T-helper 1 cell (primary cell): ENCODE results near the gene SLC16A10.
A peak's percentile ranks its signal among the peaks of the same experiment; 100 is the strongest.
"Not testable (repeated sequence)": the region's sequence is repeated elsewhere in the genome, so short reads cannot be mapped to it uniquely, and the experiment has no call there.

ENCODE experiments used
- DNase-seq, 5 donors: peaks; one replicate each; pipeline ENCODE4 v3.0.0-alpha.2; 2012 to 2020

The SLC16A10 gene

GRCh38 chr6:111086685-111087084 lies 618 bp upstream of the SLC16A10 start:
- no peak for DNase-seq

GRCh38 chr6:111087871-111088667 lies 766 bp downstream of the SLC16A10 start:
- DNase-seq = peak; percentile 13 to 57 (median 29)

GRCh38 chr6:111088668-111089003 lies 1.3 kb downstream of the SLC16A10 start:
- DNase-seq = no peak

GRCh38 chr6:111090766-111091165 lies 3.5 kb downstream of the SLC16A10 start:
- DNase-seq = no peak

- no peak for DNase-seq
Observed at GRCh38 chr6:111091987-111092386, 4.7 kb downstream of the SLC16A10 start.

GRCh38 chr6:111095488-111095887 lies 8.2 kb downstream of the SLC16A10 start:
- not testable (repeated sequence) for DNase-seq

- DNase-seq = peak in 2 of 5 donors; percentile 31 to 32
Observed at GRCh38 chr6:111096246-111096645, 8.9 kb downstream of the SLC16A10 start.

GRCh38 chr6:111098597-111098996 lies 11.3 kb downstream of the SLC16A10 start:
- no peak for DNase-seq

- DNase-seq = no peak
Observed at GRCh38 chr6:111101987-111102386, 14.7 kb downstream of the SLC16A10 start.

GRCh38 chr6:111105578-111105977 lies 18.3 kb downstream of the SLC16A10 start:
- DNase-seq = no peak

- DNase-seq = no peak
Observed at GRCh38 chr6:111107589-111107988, 20.3 kb downstream of the SLC16A10 start.

- no peak for DNase-seq
Observed at GRCh38 chr6:111110036-111110435, 22.7 kb downstream of the SLC16A10 start.

GRCh38 chr6:111113336-111114086 lies 26.2 kb downstream of the SLC16A10 start:
- peak in 1 of 5 donors; percentile 7 for DNase-seq

- no peak for DNase-seq
Observed at GRCh38 chr6:111114087-111114443, 26.8 kb downstream of the SLC16A10 start.

- DNase-seq = no peak
Observed at GRCh38 chr6:111114482-111114881, 27.2 kb downstream of the SLC16A10 start.

- no peak for DNase-seq
Observed at GRCh38 chr6:111118826-111119225, 31.5 kb downstream of the SLC16A10 start.

GRCh38 chr6:111119571-111120329 lies 32.4 kb downstream of the SLC16A10 start:
- no peak for DNase-seq

- no peak for DNase-seq
Observed at GRCh38 chr6:111121789-111122350, 34.6 kb downstream of the SLC16A10 start.

- DNase-seq = no peak
Observed at GRCh38 chr6:111122458-111123286, 35.4 kb downstream of the SLC16A10 start.

- DNase-seq = no peak
Observed at GRCh38 chr6:111124406-111124805, 37.1 kb downstream of the SLC16A10 start.

- DNase-seq = no peak
Observed at GRCh38 chr6:111129013-111129412, 41.7 kb downstream of the SLC16A10 start.

- DNase-seq = not testable (repeated sequence)
Observed at GRCh38 chr6:111131018-111131417, 43.7 kb downstream of the SLC16A10 start.
